HG02610 (cell line): ENCODE measurements around the gene MFSD11.
"Not testable (repeated sequence)": the region's sequence is repeated elsewhere in the genome, so short reads cannot be mapped to it uniquely, and the experiment has no call there.

Experiments
- ATAC-seq: cut with Tn5 transposase; IDR thresholded peaks from one replicate; pipeline ENCODE4 v1.9.1; 2021; ENCODE audit warnings: mild to moderate bottlenecking, moderate library complexity; ENCODE audit not compliant: unreplicated experiment

Gene MFSD11

GRCh38 chr17:76707985-76708807 lies 29.7 kb upstream of the MFSD11 start:
- ATAC-seq = no peak

- ATAC-seq = no peak
Observed at GRCh38 chr17:76709077-76709950, 28.6 kb upstream of the MFSD11 start.

GRCh38 chr17:76709951-76710862 lies 27.7 kb upstream of the MFSD11 start:
- peak; percentile 27 for ATAC-seq

- peak; percentile 48 for ATAC-seq
Observed at GRCh38 chr17:76710863-76711611, 26.9 kb upstream of the MFSD11 start, which contains the start of gene MXRA7. Gene MXRA7, minus strand, starts transcription at chr17:76710965. Its CDS starts 19 bp downstream, at chr17:76710946.

- ATAC-seq = not testable (repeated sequence)
Observed at GRCh38 chr17:76712321-76712720, 25.6 kb upstream of the MFSD11 start.

GRCh38 chr17:76713765-76714164 lies 24.2 kb upstream of the MFSD11 start:
- no peak for ATAC-seq

GRCh38 chr17:76714336-76714735 lies 23.6 kb upstream of the MFSD11 start:
- ATAC-seq = no peak

GRCh38 chr17:76714822-76715495 lies 23.0 kb upstream of the MFSD11 start:
- no peak for ATAC-seq

GRCh38 chr17:76715496-76715830 lies 22.5 kb upstream of the MFSD11 start:
- ATAC-seq = no peak

- no peak for ATAC-seq
Observed at GRCh38 chr17:76716146-76716838, 21.6 kb upstream of the MFSD11 start.

GRCh38 chr17:76716839-76717215 lies 21.1 kb upstream of the MFSD11 start:
- no peak for ATAC-seq

GRCh38 chr17:76718516-76718915 lies 19.4 kb upstream of the MFSD11 start:
- no peak for ATAC-seq

GRCh38 chr17:76720211-76720610 lies 17.7 kb upstream of the MFSD11 start:
- no peak for ATAC-seq

- ATAC-seq = no peak
Observed at GRCh38 chr17:76720941-76721340, 17.0 kb upstream of the MFSD11 start.

GRCh38 chr17:76721463-76721862 lies 16.5 kb upstream of the MFSD11 start:
- ATAC-seq = no peak

- ATAC-seq = no peak
Observed at GRCh38 chr17:76722279-76722678, 15.6 kb upstream of the MFSD11 start.

GRCh38 chr17:76722977-76723376 lies 14.9 kb upstream of the MFSD11 start:
- not testable (repeated sequence) for ATAC-seq

- ATAC-seq = no peak
Observed at GRCh38 chr17:76723812-76724211, 14.1 kb upstream of the MFSD11 start.
